BE2C (cell line): Measurements from ENCODE around the gene DNASE1L3.

Source experiments
- DNase-seq: peaks from one replicate; pipeline ENCODE4 v3.0.0-alpha.2; 2020
- H3K27me3 ChIP-seq: fragments of 250-450 bp; sonication (Bioruptor Pico); 2 replicates; pipeline ENCODE4 v1.5.1; 2020; ENCODE audit warnings: mild to moderate bottlenecking
- H3K36me3 ChIP-seq: fragments of 250-450 bp; sonication (Bioruptor Pico); 2 replicates; pipeline ENCODE4 v1.5.1; 2020; ENCODE audit warnings: mild to moderate bottlenecking
- H3K4me1 ChIP-seq: fragments of 250-450 bp; sonication (Bioruptor Pico); 2 replicates; pipeline ENCODE4 v1.5.1; 2020
- H3K4me3 ChIP-seq: 2 replicates; pipeline ENCODE4 v1.5.1; 2011; ENCODE audit warnings: low read depth, low read length
- H3K9me3 ChIP-seq: fragments of 250-450 bp; sonication (Bioruptor Pico); 2 replicates; pipeline ENCODE4 v1.5.1; 2020
- CTCF ChIP-seq: IDR thresholded peaks from 2 replicates; pipeline ENCODE4 v1.5.1; 2012; ENCODE audit warnings: mild to moderate bottlenecking, low read depth, low read length

The DNASE1L3 gene

GRCh38 chr3:58179235-58180098 is 31.3 kb downstream of the DNASE1L3 start:
- Histone ChIP-seq H3K4me1 (no peaks in the 10 kb centered on the region), H3K9me3 (no peaks in the 10 kb centered on the region), H3K36me3 (no peaks in the 10 kb centered on the region), H3K4me3 (no peak overlapping the region), H3K27me3 (no peaks in the 10 kb centered on the region)
- TF ChIP-seq CTCF, result no peak
- DNase-seq, result no peak

GRCh38 chr3:58178528-58179234 is 32.1 kb downstream of the DNASE1L3 start:
- TF ChIP-seq CTCF, result no peak
- no peak overlapping the region for H3K4me3 ChIP-seq
- no peaks in the 10 kb centered on the region for H3K27me3 ChIP-seq
- H3K4me1 ChIP-seq, result peaks cover under 1% of the 10 kb centered on the region; the same call in 1 of the 2 replicates
- no peaks in the 10 kb centered on the region for H3K9me3 ChIP-seq
- no peak for DNase-seq
- H3K36me3 ChIP-seq, result no peaks in the 10 kb centered on the region

- Histone ChIP-seq H3K27me3 (no peaks in the 10 kb centered on the region), H3K4me1 (peaks cover 3% of the 10 kb centered on the region), H3K9me3 (no peaks in the 10 kb centered on the region), H3K36me3 (no peaks in the 10 kb centered on the region), H3K4me3 (peak overlapping the region; percentile 43)
- DNase-seq, result peak; percentile 87
- TF ChIP-seq CTCF, result peak; percentile 68
Observed at GRCh38 chr3:58177747-58178527, 32.8 kb downstream of the DNASE1L3 start.

GRCh38 chr3:58176827-58177489 is 33.8 kb downstream of the DNASE1L3 start:
- H3K27me3 ChIP-seq, result no peaks in the 10 kb centered on the region
- TF ChIP-seq CTCF, result no peak
- H3K9me3 ChIP-seq, result no peaks in the 10 kb centered on the region
- no peak for DNase-seq
- peaks cover 3% of the 10 kb centered on the region for H3K4me1 ChIP-seq
- H3K36me3 ChIP-seq, result no peaks in the 10 kb centered on the region
- H3K4me3 ChIP-seq, result no peak overlapping the region

GRCh38 chr3:58176185-58176530 is 34.6 kb downstream of the DNASE1L3 start:
- TF ChIP-seq CTCF, result no peak
- Histone ChIP-seq H3K4me1 (peaks cover 3% of the 10 kb centered on the region), H3K4me3 (no peak overlapping the region), H3K36me3 (no peaks in the 10 kb centered on the region), H3K9me3 (no peaks in the 10 kb centered on the region), H3K27me3 (no peaks in the 10 kb centered on the region)
- DNase-seq, result no peak
